Measurements from ENCODE around the gene KLK2.

- TF ChIP-seq CTCF (IDR thresholded peaks at IDR 0.05) (no peak), POLR2AphosphoS5 (IDR thresholded peaks at IDR 0.05) (peak; percentile 57 to 90 (median 85))
These were observed 37.3 kb upstream of the KLK2 start for GRCh38 chr19:50835785-50836542.

All from transverse colon (tissue), 4 donors.